Measurements from ENCODE around the gene TFAP2A. TPM values are rescaled to one million over a fixed set of nuclear protein-coding genes. Genes with fewer than 3 reads are reported as not detected.

TFAP2A gene
- total RNA-seq, 1 experiment from 2014 or later, result 0.42 TPM

DNA sequence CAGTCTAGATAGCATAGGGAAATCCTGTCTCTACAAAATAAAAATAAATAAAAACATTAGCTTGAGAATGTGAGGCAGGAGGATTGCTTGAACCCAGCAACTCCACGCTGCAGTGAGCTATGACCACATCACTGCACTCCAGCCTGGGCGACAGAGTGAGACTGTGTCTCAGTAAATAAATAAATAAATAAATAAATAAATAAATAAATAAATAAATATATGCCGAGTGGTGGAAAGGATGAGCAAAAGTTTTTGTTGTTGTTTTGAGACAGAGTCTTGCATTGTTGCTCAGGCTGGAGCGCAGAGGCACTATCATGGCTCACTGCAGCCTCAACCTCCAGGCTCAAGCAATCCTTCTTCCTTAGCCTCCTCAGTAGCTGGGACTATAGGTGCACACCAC is 53.4 kb downstream of the TFAP2A start:
- TF ChIP-seq SP1 (CRISPR knock-in tag; conservative IDR thresholded peaks at IDR 0.05), result no peak
- no peak for TF ChIP-seq GABPB1 (CRISPR knock-in tag; IDR thresholded peaks at IDR 0.05)
- TF ChIP-seq ZBTB21 (CRISPR knock-in tag; IDR thresholded peaks at IDR 0.05; ENCODE audit: borderline replicate concordance), result no peak
- TF ChIP-seq, protein P1, sequence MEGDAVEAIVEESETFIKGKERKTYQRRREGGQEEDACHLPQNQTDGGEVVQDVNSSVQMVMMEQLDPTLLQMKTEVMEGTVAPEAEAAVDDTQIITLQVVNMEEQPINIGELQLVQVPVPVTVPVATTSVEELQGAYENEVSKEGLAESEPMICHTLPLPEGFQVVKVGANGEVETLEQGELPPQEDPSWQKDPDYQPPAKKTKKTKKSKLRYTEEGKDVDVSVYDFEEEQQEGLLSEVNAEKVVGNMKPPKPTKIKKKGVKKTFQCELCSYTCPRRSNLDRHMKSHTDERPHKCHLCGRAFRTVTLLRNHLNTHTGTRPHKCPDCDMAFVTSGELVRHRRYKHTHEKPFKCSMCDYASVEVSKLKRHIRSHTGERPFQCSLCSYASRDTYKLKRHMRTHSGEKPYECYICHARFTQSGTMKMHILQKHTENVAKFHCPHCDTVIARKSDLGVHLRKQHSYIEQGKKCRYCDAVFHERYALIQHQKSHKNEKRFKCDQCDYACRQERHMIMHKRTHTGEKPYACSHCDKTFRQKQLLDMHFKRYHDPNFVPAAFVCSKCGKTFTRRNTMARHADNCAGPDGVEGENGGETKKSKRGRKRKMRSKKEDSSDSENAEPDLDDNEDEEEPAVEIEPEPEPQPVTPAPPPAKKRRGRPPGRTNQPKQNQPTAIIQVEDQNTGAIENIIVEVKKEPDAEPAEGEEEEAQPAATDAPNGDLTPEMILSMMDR (IDR thresholded peaks at IDR 0.05), result no peak
- TF ChIP-seq TP53 (CRISPR knock-in tag; IDR thresholded peaks at IDR 0.05), result no peak
- TF ChIP-seq TEAD4 (CRISPR knock-in tag; IDR thresholded peaks at IDR 0.05), result no peak
- TF ChIP-seq, protein P2, sequence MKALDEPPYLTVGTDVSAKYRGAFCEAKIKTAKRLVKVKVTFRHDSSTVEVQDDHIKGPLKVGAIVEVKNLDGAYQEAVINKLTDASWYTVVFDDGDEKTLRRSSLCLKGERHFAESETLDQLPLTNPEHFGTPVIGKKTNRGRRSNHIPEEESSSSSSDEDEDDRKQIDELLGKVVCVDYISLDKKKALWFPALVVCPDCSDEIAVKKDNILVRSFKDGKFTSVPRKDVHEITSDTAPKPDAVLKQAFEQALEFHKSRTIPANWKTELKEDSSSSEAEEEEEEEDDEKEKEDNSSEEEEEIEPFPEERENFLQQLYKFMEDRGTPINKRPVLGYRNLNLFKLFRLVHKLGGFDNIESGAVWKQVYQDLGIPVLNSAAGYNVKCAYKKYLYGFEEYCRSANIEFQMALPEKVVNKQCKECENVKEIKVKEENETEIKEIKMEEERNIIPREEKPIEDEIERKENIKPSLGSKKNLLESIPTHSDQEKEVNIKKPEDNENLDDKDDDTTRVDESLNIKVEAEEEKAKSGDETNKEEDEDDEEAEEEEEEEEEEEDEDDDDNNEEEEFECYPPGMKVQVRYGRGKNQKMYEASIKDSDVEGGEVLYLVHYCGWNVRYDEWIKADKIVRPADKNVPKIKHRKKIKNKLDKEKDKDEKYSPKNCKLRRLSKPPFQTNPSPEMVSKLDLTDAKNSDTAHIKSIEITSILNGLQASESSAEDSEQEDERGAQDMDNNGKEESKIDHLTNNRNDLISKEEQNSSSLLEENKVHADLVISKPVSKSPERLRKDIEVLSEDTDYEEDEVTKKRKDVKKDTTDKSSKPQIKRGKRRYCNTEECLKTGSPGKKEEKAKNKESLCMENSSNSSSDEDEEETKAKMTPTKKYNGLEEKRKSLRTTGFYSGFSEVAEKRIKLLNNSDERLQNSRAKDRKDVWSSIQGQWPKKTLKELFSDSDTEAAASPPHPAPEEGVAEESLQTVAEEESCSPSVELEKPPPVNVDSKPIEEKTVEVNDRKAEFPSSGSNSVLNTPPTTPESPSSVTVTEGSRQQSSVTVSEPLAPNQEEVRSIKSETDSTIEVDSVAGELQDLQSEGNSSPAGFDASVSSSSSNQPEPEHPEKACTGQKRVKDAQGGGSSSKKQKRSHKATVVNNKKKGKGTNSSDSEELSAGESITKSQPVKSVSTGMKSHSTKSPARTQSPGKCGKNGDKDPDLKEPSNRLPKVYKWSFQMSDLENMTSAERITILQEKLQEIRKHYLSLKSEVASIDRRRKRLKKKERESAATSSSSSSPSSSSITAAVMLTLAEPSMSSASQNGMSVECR (CRISPR knock-in tag; IDR thresholded peaks at IDR 0.05; ENCODE audit: borderline replicate concordance), result no peak
- TF ChIP-seq, protein P3, sequence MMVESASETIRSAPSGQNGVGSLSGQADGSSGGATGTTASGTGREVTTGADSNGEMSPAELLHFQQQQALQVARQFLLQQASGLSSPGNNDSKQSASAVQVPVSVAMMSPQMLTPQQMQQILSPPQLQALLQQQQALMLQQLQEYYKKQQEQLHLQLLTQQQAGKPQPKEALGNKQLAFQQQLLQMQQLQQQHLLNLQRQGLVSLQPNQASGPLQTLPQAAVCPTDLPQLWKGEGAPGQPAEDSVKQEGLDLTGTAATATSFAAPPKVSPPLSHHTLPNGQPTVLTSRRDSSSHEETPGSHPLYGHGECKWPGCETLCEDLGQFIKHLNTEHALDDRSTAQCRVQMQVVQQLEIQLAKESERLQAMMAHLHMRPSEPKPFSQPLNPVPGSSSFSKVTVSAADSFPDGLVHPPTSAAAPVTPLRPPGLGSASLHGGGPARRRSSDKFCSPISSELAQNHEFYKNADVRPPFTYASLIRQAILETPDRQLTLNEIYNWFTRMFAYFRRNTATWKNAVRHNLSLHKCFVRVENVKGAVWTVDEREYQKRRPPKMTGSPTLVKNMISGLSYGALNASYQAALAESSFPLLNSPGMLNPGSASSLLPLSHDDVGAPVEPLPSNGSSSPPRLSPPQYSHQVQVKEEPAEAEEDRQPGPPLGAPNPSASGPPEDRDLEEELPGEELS (CRISPR knock-in tag; IDR thresholded peaks at IDR 0.05), result no peak
- TF ChIP-seq ZNF671 (CRISPR knock-in tag; IDR thresholded peaks at IDR 0.05), result no peak
- TF ChIP-seq MYBL2 (CRISPR knock-in tag; IDR thresholded peaks at IDR 0.05), result no peak
- Mint-ChIP-seq H3K27me3 (ENCODE audit: low read depth) (peaks cover 11% of the 10 kb centered on the region), H3K4me3 (no peak overlapping the region), H3K36me3 (no peaks in the 10 kb centered on the region; the same call in 1 of the 2 replicates), H3K4me1 (no peaks in the 10 kb centered on the region), H3K27ac (no peak overlapping the region), H3K9me3 (peaks cover 15% of the 10 kb centered on the region)
- DNase-seq (ENCODE audit: low spot score), result no peak
- POLR2A ChIA-PET, result no interaction called here
- no peak for ATAC-seq
- CTCF ChIA-PET, result no interaction called here

DNA sequence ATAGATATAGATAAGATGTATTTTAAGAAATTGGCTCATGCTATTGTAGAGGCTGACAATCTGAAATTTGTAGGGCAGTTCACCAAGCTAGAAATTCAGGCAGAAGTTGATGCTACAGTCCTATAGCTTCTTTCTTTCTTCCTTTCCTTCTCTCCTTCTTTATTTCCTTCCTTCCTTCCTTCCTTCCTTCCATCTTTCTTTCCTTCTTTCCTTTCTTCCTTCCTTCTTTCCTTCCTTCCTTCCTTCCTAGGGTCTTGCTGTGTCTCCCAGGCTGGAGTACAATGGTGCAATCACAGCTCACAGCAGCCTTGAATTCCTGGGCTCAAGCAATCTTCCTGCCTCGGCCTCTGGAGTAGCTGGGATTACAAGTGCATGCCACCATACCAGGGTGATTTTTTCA is 55.3 kb downstream of the TFAP2A start:
- Mint-ChIP-seq H3K27me3 (ENCODE audit: low read depth) (peaks cover 5% of the 10 kb centered on the region), H3K27ac (no peak overlapping the region; the same call in 1 of the 2 replicates), H3K36me3 (no peaks in the 10 kb centered on the region; the same call in 1 of the 2 replicates), H3K4me1 (no peaks in the 10 kb centered on the region), H3K9me3 (peaks cover 5% of the 10 kb centered on the region), H3K4me3 (no peak overlapping the region)
- CTCF ChIA-PET, result no interaction called here
- ATAC-seq (no peak), DNase-seq (ENCODE audit: low spot score) (no peak)
- POLR2A ChIA-PET, result interaction anchor here (0.8 kb wide), 1 partner anchor 11 kb away, joined by 7 read pairs; no protein-coding TSS in a partner anchor
- TF ChIP-seq, protein P4, sequence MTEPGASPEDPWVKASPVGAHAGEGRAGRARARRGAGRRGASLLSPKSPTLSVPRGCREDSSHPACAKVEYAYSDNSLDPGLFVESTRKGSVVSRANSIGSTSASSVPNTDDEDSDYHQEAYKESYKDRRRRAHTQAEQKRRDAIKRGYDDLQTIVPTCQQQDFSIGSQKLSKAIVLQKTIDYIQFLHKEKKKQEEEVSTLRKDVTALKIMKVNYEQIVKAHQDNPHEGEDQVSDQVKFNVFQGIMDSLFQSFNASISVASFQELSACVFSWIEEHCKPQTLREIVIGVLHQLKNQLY (CRISPR knock-in tag; IDR thresholded peaks at IDR 0.05), result no peak
- TF ChIP-seq ELF4 (CRISPR knock-in tag; IDR thresholded peaks at IDR 0.05; ENCODE audit: low read depth), result no peak
- TF ChIP-seq ESRRA (CRISPR knock-in tag; IDR thresholded peaks at IDR 0.05; ENCODE audit: borderline replicate concordance), result no peak
- TF ChIP-seq NFATC4 (CRISPR knock-in tag; IDR thresholded peaks at IDR 0.05), result no peak
- no peak for TF ChIP-seq FOXP1 (CRISPR knock-in tag; IDR thresholded peaks at IDR 0.05; ENCODE audit: borderline replicate concordance)
- TF ChIP-seq, protein P5, sequence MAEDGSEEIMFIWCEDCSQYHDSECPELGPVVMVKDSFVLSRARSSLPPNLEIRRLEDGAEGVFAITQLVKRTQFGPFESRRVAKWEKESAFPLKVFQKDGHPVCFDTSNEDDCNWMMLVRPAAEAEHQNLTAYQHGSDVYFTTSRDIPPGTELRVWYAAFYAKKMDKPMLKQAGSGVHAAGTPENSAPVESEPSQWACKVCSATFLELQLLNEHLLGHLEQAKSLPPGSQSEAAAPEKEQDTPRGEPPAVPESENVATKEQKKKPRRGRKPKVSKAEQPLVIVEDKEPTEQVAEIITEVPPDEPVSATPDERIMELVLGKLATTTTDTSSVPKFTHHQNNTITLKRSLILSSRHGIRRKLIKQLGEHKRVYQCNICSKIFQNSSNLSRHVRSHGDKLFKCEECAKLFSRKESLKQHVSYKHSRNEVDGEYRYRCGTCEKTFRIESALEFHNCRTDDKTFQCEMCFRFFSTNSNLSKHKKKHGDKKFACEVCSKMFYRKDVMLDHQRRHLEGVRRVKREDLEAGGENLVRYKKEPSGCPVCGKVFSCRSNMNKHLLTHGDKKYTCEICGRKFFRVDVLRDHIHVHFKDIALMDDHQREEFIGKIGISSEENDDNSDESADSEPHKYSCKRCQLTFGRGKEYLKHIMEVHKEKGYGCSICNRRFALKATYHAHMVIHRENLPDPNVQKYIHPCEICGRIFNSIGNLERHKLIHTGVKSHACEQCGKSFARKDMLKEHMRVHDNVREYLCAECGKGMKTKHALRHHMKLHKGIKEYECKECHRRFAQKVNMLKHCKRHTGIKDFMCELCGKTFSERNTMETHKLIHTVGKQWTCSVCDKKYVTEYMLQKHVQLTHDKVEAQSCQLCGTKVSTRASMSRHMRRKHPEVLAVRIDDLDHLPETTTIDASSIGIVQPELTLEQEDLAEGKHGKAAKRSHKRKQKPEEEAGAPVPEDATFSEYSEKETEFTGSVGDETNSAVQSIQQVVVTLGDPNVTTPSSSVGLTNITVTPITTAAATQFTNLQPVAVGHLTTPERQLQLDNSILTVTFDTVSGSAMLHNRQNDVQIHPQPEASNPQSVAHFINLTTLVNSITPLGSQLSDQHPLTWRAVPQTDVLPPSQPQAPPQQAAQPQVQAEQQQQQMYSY (CRISPR knock-in tag; IDR thresholded peaks at IDR 0.05), result no peak
- TF ChIP-seq, protein P6, sequence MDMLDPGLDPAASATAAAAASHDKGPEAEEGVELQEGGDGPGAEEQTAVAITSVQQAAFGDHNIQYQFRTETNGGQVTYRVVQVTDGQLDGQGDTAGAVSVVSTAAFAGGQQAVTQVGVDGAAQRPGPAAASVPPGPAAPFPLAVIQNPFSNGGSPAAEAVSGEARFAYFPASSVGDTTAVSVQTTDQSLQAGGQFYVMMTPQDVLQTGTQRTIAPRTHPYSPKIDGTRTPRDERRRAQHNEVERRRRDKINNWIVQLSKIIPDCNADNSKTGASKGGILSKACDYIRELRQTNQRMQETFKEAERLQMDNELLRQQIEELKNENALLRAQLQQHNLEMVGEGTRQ (CRISPR knock-in tag; IDR thresholded peaks at IDR 0.05), result no peak
- TF ChIP-seq, protein P7, sequence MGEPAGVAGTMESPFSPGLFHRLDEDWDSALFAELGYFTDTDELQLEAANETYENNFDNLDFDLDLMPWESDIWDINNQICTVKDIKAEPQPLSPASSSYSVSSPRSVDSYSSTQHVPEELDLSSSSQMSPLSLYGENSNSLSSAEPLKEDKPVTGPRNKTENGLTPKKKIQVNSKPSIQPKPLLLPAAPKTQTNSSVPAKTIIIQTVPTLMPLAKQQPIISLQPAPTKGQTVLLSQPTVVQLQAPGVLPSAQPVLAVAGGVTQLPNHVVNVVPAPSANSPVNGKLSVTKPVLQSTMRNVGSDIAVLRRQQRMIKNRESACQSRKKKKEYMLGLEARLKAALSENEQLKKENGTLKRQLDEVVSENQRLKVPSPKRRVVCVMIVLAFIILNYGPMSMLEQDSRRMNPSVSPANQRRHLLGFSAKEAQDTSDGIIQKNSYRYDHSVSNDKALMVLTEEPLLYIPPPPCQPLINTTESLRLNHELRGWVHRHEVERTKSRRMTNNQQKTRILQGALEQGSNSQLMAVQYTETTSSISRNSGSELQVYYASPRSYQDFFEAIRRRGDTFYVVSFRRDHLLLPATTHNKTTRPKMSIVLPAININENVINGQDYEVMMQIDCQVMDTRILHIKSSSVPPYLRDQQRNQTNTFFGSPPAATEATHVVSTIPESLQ (CRISPR knock-in tag; IDR thresholded peaks at IDR 0.05), result no peak
- TF ChIP-seq, protein P8, sequence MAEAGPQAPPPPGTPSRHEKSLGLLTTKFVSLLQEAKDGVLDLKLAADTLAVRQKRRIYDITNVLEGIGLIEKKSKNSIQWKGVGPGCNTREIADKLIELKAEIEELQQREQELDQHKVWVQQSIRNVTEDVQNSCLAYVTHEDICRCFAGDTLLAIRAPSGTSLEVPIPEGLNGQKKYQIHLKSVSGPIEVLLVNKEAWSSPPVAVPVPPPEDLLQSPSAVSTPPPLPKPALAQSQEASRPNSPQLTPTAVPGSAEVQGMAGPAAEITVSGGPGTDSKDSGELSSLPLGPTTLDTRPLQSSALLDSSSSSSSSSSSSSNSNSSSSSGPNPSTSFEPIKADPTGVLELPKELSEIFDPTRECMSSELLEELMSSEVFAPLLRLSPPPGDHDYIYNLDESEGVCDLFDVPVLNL (CRISPR knock-in tag; IDR thresholded peaks at IDR 0.05; ENCODE audit: borderline replicate concordance, low read depth), result no peak

Data from WTC11 (cell line).